Measurements from ENCODE around the gene CDH23. TPM values are rescaled to one million over a fixed set of nuclear protein-coding genes. Genes with fewer than 3 reads are reported as not detected.

CDH23 gene
- total RNA-seq, 1 experiment from 2014 or later, result not detected

DNA sequence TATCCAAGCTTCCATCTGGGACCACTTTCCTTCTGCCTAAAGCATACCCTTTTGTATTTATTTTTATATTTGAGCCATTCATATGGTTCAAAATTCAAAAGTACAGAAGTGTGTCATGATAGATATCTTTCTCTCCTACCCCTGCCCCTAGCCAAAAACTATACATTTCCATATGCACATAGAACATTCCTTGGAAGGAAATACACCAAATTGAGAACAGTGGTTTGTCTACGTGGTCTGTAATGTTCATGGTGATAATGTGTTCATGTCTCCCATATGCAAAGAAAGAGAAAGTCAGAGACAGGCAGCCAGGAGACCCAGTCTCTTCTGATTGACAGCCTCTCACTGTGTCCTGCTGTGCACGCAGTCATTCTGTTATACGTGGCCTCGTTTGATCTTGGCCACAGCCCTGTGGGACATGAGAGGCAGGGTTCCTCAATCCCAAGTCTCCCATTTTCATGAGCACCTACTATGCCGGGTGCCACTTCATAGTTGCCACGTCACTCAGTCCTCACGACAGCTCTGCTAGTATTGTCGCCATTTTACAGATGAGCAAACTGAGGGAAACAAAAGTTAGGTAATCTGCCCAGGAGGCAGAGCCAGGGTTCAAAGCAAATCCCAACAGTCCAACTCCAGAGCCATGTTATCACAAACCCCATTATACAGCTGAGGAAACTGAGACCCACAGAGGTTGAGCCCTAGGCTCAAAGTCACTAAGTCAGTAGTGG lies 8.0 kb upstream of the CDH23 start:
- Histone ChIP-seq H3F3A (ENCODE audit: low read length, unreplicated experiment) (no peaks in the 10 kb centered on the region), H3K27ac (ENCODE audit: low read length) (no peak overlapping the region), H4K20me1 (ENCODE audit: low read length) (no peaks in the 10 kb centered on the region), H3K79me2 (ENCODE audit: low read length) (no peaks in the 10 kb centered on the region), H2AFZ (ENCODE audit: low read length) (no peak overlapping the region), H3K36me3 (ENCODE audit: low read depth, low read length) (no peaks in the 10 kb centered on the region), H3K27me3 (ENCODE audit: low read length) (peaks cover 12% of the 10 kb centered on the region; the same call in 1 of the 2 replicates), H3K4me1 (ENCODE audit: insufficient read depth, low read length) (no peaks in the 10 kb centered on the region), H3K9me2 (replicated peaks; ENCODE audit: low read length) (no peaks in the 10 kb centered on the region), H3K9me3 (ENCODE audit: low read length) (no peaks in the 10 kb centered on the region), H3K9ac (ENCODE audit: low read length) (no peak overlapping the region), H3K4me3 (ENCODE audit: low read length) (no peak overlapping the region), H3K4me2 (ENCODE audit: low read length) (no peak overlapping the region)
- TF ChIP-seq, protein P1, sequence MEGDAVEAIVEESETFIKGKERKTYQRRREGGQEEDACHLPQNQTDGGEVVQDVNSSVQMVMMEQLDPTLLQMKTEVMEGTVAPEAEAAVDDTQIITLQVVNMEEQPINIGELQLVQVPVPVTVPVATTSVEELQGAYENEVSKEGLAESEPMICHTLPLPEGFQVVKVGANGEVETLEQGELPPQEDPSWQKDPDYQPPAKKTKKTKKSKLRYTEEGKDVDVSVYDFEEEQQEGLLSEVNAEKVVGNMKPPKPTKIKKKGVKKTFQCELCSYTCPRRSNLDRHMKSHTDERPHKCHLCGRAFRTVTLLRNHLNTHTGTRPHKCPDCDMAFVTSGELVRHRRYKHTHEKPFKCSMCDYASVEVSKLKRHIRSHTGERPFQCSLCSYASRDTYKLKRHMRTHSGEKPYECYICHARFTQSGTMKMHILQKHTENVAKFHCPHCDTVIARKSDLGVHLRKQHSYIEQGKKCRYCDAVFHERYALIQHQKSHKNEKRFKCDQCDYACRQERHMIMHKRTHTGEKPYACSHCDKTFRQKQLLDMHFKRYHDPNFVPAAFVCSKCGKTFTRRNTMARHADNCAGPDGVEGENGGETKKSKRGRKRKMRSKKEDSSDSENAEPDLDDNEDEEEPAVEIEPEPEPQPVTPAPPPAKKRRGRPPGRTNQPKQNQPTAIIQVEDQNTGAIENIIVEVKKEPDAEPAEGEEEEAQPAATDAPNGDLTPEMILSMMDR (conservative IDR thresholded peaks at IDR 0.05; ENCODE audit: low read depth, low read length), result no peak
- TF ChIP-seq EZH2 (IDR thresholded peaks at IDR 0.05; ENCODE audit: low read length, unreplicated experiment), result no peak
- no peak for TF ChIP-seq EZH2phosphoT487 (IDR thresholded peaks at IDR 0.05; ENCODE audit: borderline replicate concordance, low read length)
- POLR2A ChIA-PET (ENCODE audit: unreplicated experiment), result no interaction called here
- ATAC-seq, result no peak
- no TSS peak for BruUV-seq (replicated peaks)
- intact Hi-C loops (cut with micrococcal nuclease), result loop anchor here (10.0 kb wide), 2 partner anchors 176 to 316 kb away; no protein-coding TSS in a partner anchor
- CTCF ChIA-PET, result no interaction called here
- DNase-seq, result no peak

- Histone ChIP-seq H3K4me3 (ENCODE audit: low read length) (no peak overlapping the region), H3K27me3 (ENCODE audit: low read length) (peaks cover 12% of the 10 kb centered on the region; the same call in 1 of the 2 replicates), H2AFZ (ENCODE audit: low read length) (no peak overlapping the region), H3K9me2 (replicated peaks; ENCODE audit: low read length) (no peaks in the 10 kb centered on the region), H3K9me3 (ENCODE audit: low read length) (no peaks in the 10 kb centered on the region), H3K36me3 (ENCODE audit: low read depth, low read length) (no peaks in the 10 kb centered on the region), H3K79me2 (ENCODE audit: low read length) (no peaks in the 10 kb centered on the region), H3K27ac (ENCODE audit: low read length) (no peak overlapping the region), H3F3A (ENCODE audit: low read length, unreplicated experiment) (no peaks in the 10 kb centered on the region), H3K4me1 (ENCODE audit: insufficient read depth, low read length) (no peaks in the 10 kb centered on the region), H4K20me1 (ENCODE audit: low read length) (no peaks in the 10 kb centered on the region), H3K4me2 (ENCODE audit: low read length) (no peak overlapping the region), H3K9ac (ENCODE audit: low read length) (no peak overlapping the region)
- no peak for ATAC-seq
- POLR2A ChIA-PET (ENCODE audit: unreplicated experiment), result no interaction called here
- intact Hi-C loops (cut with micrococcal nuclease), result loop anchor here (10.0 kb wide), 2 partner anchors 175 to 315 kb away; no protein-coding TSS in a partner anchor
- CTCF ChIA-PET, result no interaction called here
- BruUV-seq (replicated peaks), result no TSS peak
- TF ChIP-seq EZH2phosphoT487 (IDR thresholded peaks at IDR 0.05; ENCODE audit: borderline replicate concordance, low read length) (no peak), EZH2 (IDR thresholded peaks at IDR 0.05; ENCODE audit: low read length, unreplicated experiment) (no peak)
- TF ChIP-seq, protein P1 (conservative IDR thresholded peaks at IDR 0.05; ENCODE audit: low read depth, low read length), result no peak
- no peak for DNase-seq
Observed at GRCh38 chr10:71389768-71390460, 6.8 kb upstream of the CDH23 start.

DNA sequence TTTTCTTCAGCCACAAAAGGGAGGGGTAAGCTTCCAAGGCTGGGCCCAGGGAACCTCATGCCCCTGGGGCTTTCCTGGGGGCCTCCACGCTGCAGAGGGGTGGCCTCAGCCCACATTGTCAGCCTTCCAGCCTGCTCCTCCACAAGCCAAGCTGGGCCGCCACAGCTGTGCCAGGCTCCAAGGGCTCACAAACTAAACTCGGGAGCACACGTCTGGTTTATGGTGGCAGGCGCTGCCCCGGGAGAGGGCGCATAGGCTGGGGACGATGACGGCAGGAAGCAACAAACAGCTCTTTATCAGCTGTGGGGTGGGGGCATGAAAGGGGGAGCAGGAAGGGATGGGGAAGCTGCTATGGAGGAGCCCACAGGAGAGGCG lies 6.3 kb upstream of the CDH23 start:
- intact Hi-C loops (cut with micrococcal nuclease), result no loop called here
- TF ChIP-seq EZH2 (IDR thresholded peaks at IDR 0.05; ENCODE audit: low read length, unreplicated experiment) (no peak), EZH2phosphoT487 (IDR thresholded peaks at IDR 0.05; ENCODE audit: borderline replicate concordance, low read length) (no peak)
- TF ChIP-seq, protein P1 (conservative IDR thresholded peaks at IDR 0.05; ENCODE audit: low read depth, low read length), result no peak
- no peak overlapping the region for H3K9ac ChIP-seq (ENCODE audit: low read length)
- no peak overlapping the region for H3K4me3 ChIP-seq (ENCODE audit: low read length)
- ChIA-PET POLR2A (ENCODE audit: unreplicated experiment) (no interaction called here), CTCF (no interaction called here)
- no peaks in the 10 kb centered on the region for H3K4me1 ChIP-seq (ENCODE audit: insufficient read depth, low read length)
- DNase-seq, result no peak
- no peaks in the 10 kb centered on the region for H3K9me2 ChIP-seq (replicated peaks; ENCODE audit: low read length)
- no peak overlapping the region for H3K27ac ChIP-seq (ENCODE audit: low read length)
- no peaks in the 10 kb centered on the region for H3F3A ChIP-seq (ENCODE audit: low read length, unreplicated experiment)
- no peaks in the 10 kb centered on the region for H3K36me3 ChIP-seq (ENCODE audit: low read depth, low read length)
- H3K27me3 ChIP-seq (ENCODE audit: low read length), result peaks cover 12% of the 10 kb centered on the region; the same call in 1 of the 2 replicates
- ATAC-seq, result no peak
- H3K4me2 ChIP-seq (ENCODE audit: low read length), result no peak overlapping the region
- BruUV-seq (replicated peaks), result no TSS peak
- no peaks in the 10 kb centered on the region for H3K9me3 ChIP-seq (ENCODE audit: low read length)
- H4K20me1 ChIP-seq (ENCODE audit: low read length), result no peaks in the 10 kb centered on the region
- no peak overlapping the region for H2AFZ ChIP-seq (ENCODE audit: low read length)
- no peaks in the 10 kb centered on the region for H3K79me2 ChIP-seq (ENCODE audit: low read length)
